Fibroblast of skin of right biceps (primary cell): ENCODE measurements around the gene PACS2.

ENCODE experiments used
- DNase-seq: peaks from one replicate; pipeline ENCODE4 v3.0.0-alpha.2; 2013

PACS2 gene

GRCh38 chr14:105414456-105415371 is 100.2 kb downstream of the PACS2 start:
- peak; percentile 67 for DNase-seq

- no peak for DNase-seq
Observed at GRCh38 chr14:105415481-105416428, 101.2 kb downstream of the PACS2 start.

GRCh38 chr14:105416671-105417070 is 102.1 kb downstream of the PACS2 start:
- DNase-seq, result no peak

- DNase-seq, result no peak
Observed at GRCh38 chr14:105417690-105418121, 103.2 kb downstream of the PACS2 start.

DNA sequence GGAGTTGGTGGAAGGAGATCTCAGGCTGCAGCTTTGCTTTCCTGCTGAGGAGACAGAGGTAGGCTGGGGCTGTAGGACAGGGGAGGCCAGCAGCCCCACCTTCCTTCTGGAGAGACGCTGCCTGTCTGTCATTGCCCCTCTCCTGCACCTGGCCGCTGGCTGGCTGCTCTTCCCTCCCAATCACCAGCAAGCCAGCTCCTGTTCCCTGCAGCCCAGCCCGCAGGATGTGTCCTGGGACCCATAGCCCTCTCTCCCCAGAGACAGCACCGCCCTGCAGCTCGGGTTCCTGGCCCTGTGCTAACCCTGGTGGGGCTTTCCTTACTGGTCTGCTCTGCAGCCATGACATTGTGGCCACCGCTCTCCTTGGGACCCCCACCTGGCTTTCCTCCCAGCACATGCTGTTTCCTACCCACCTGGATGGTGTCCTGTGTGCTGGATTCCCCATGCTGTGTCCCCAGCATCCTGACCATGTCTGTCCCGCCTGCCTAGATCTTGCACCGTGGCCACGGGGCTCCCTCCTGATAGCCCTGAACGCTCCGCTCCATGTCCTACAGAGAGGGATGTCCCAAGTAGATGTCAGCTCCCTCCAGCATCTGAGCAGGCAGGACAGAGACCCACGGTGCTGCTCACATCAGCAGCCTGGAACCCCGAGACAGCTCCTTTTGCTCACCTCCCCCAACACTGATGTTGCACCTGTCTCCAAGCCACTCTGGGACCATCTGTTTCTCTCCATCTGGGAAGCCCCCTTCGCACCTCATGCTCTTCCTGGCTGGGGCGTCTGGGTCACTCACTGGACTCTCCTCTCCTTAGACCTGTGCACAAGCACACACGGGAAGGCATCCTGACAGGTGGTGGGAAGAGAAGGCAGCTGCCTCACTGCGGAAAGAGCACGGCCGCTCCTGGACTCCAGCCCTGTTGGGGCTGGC is 104.0 kb downstream of the PACS2 start:
- no peak for DNase-seq

DNA sequence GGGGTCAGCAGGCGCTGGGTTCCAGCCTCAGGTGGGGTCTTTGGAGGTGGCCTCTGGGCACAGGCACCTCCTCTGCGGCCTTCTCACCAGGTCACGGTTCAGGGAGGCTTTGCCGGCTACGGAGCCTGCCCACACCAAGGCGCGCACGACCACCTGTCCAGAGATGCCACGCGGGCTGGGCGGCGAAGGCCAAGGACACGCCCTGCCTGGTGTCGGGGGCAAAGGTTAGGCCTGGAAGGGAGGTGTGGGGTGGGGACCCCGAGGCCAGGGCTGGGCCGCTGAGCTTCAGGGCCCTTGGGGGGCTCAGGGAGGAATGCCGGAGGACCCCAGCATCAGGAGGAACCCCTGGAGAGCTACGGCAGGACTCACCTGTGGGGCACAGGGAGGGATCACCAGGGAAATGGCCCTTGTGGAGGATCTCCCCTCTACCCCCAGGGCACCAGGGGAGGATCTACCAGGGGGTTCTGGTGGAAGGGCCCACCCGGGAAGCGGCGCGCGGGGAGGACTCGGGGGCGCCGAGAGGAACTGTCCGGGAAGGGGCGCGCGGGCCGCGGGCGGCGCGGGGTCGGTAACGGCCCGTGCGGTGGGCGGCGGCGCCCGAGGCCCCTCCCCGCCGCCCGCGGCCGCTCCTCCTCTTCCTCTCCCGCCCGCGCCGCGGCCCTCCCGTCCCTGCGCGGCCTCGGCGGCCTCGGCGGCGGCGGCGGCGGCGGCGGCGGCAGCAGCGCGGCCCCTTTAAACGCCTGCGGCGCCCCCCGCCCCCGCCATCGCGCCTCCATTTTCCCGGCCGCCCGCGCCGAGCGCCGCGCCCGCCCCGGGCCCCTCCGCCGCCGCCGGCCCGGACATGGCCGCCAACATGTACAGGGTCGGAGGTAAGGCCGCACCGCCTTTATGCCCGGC is 104.9 kb downstream of the PACS2 start, which contains the start of gene MTA1:
TSS of gene MTA1 (plus strand) at position 633 of the 897 bp plus-strand sequence. CDS start at position 842, 209 bp downstream.
- DNase-seq, result peak; percentile 56

DNA sequence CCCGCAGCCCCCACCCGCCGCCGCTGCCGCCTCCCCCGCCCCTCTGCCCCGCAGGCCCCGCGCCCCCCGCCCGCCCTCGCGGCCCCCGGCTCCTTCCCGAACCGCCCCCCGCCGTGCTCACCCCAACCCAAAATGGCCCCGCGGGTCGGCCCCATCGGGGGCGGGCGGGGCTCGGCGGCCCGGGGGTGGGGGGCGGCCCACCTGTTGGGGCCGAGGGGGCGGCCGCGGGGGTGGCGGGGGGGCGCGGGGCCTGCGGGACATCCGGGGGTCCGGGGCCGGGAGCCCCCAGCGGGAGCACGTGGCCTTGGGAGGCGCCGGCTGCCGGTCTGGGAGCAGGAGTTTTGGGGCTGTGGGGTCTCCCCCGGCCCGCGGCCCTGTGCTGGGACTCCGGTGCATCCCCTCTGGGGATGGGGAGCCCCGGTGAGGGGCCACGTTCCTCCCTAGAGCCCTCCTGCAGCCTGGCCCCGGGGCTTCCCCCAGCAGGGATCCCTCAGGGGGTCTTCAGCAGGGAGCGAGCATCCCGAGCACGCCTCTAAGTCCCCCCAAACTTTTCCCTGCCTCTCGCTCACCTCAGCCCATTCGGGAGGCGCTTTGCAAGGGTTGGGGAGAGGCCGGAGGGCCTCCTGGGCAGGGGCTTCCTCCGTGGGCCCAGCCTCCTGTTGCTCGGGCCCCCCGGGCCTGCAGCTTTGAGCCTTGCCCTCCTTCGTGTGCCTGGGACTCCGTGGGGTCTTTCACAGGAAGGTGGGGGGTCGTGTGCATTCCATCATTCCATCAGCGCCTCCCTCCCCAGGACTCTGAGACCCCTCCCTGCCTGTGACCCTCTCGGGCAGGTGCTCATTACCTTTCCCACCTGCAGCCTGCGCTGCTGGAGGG is 105.8 kb downstream of the PACS2 start:
- DNase-seq, result no peak

GRCh38 chr14:105420974-105421674 is 106.6 kb downstream of the PACS2 start:
- no peak for DNase-seq

GRCh38 chr14:105421723-105422615 is 107.4 kb downstream of the PACS2 start:
- no peak for DNase-seq

GRCh38 chr14:105422695-105423487 is 108.3 kb downstream of the PACS2 start:
- no peak for DNase-seq

- DNase-seq, result no peak
Observed at GRCh38 chr14:105423488-105424195, 109.1 kb downstream of the PACS2 start.

- no peak for DNase-seq
Observed at GRCh38 chr14:105424861-105425260, 110.3 kb downstream of the PACS2 start.

- DNase-seq, result no peak
Observed at GRCh38 chr14:105425823-105426247, 111.3 kb downstream of the PACS2 start.

- no peak for DNase-seq
Observed at GRCh38 chr14:105426416-105427130, 112.0 kb downstream of the PACS2 start.

DNA sequence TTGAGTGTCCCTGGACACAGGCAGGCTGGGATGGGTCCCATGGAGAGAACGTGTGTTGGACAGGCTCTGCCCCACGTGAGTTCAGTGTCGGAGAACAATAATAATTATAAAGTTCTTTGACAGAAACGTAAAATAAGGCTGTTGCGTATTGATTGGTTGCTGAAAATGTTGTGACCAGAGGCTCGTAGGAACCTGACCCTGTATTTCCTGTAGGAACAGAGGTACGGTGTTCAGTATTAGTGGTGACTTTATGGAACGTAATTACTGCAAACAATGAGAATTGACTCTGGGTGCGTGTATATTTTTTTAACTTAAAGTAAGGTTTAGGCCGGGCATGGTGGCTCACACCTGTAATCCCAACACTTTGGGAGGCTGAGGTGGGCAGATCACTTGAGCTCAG is 112.9 kb downstream of the PACS2 start:
- no peak for DNase-seq

DNA sequence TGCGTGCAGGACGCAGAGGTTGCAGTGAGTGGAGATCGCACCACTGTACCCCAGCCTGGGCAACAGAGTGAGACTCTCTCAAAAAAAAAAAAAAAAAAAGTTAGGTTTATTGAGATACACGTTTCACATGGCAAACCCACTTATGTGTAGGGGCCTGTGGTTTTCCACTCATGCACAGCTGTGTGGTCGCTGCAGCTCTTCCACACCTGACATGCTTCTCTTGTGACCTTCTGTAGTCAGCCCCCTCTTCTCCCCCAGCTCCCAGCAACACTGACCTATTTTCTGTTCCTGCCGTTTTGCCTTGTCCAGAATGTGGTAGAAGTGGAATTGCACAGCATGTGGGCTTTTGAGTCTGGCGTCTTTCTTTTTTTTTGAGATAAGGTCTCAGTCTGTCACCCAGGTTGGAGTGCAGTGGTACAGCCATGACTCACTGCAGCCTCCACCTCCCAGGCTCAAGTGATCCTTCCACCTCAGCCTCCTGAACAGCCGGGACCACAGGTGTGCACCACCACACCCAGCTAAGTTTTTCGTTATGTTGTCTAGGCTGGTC is 113.5 kb downstream of the PACS2 start:
- DNase-seq, result no peak
